HFF-Myc (cell line): ENCODE measurements around the gene CLDN10.

Source experiments
- DNase-seq: peaks from one replicate; pipeline ENCODE4 v3.0.0-alpha.2; 2011; ENCODE audit warnings: low read depth; ENCODE audit errors: extremely low read depth
- H3K4me3 ChIP-seq: replicated peaks from 2 replicates; pipeline ENCODE4 v1.5.1; 2011; ENCODE audit warnings: low read depth, mild to moderate bottlenecking, control low read depth, low read length
- TF ChIP-seq, protein P1 (sequence below): IDR thresholded peaks from 2 replicates; pipeline ENCODE4 v1.5.1; 2012; ENCODE audit warnings: mild to moderate bottlenecking, low read depth, low read length, control low read depth; ENCODE audit errors: missing control alignments

Gene CLDN10

GRCh38 chr13:95536632-95537241, 15.8 kb upstream of the CLDN10 start:
- peak; percentile 11 for DNase-seq
- TF ChIP-seq, protein P1, sequence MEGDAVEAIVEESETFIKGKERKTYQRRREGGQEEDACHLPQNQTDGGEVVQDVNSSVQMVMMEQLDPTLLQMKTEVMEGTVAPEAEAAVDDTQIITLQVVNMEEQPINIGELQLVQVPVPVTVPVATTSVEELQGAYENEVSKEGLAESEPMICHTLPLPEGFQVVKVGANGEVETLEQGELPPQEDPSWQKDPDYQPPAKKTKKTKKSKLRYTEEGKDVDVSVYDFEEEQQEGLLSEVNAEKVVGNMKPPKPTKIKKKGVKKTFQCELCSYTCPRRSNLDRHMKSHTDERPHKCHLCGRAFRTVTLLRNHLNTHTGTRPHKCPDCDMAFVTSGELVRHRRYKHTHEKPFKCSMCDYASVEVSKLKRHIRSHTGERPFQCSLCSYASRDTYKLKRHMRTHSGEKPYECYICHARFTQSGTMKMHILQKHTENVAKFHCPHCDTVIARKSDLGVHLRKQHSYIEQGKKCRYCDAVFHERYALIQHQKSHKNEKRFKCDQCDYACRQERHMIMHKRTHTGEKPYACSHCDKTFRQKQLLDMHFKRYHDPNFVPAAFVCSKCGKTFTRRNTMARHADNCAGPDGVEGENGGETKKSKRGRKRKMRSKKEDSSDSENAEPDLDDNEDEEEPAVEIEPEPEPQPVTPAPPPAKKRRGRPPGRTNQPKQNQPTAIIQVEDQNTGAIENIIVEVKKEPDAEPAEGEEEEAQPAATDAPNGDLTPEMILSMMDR: peak; percentile 16
- no peak overlapping the region for H3K4me3 ChIP-seq

DNA sequence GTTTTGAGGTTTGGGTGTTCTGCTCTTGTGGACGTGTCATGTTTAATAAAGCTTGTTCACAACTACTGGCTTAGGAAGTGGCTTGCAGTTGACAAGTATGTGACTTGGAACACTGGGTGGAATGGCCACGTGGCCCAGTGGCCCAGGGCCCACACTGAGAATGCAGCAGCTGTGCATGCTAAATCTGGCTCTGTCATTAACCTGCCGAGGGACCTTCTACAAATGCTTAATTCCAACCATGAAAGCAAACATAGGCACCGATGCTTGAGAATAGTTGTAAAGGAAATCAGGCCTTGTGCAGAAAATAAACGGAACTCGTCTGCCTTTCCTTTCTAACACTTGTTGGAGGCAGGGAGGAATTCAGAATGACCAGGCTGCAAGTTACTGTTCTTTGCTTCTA, 11.6 kb upstream of the CLDN10 start:
- no peak overlapping the region for H3K4me3 ChIP-seq
- TF ChIP-seq, protein P1: no peak
- DNase-seq: no peak

GRCh38 chr13:95541308-95541707, 11.2 kb upstream of the CLDN10 start:
- TF ChIP-seq, protein P1: no peak
- no peak for DNase-seq
- H3K4me3 ChIP-seq: no peak overlapping the region

- TF ChIP-seq, protein P1: no peak
- no peak overlapping the region for H3K4me3 ChIP-seq
- DNase-seq: no peak
Measured at GRCh38 chr13:95541911-95542474, 10.5 kb upstream of the CLDN10 start.

- TF ChIP-seq, protein P1: no peak
- DNase-seq: no peak
- no peak overlapping the region for H3K4me3 ChIP-seq
Measured at GRCh38 chr13:95544293-95544692, 8.2 kb upstream of the CLDN10 start.

- TF ChIP-seq, protein P1: no peak
- no peak overlapping the region for H3K4me3 ChIP-seq
- no peak for DNase-seq
Measured at GRCh38 chr13:95546919-95547318, 5.6 kb upstream of the CLDN10 start.

DNA sequence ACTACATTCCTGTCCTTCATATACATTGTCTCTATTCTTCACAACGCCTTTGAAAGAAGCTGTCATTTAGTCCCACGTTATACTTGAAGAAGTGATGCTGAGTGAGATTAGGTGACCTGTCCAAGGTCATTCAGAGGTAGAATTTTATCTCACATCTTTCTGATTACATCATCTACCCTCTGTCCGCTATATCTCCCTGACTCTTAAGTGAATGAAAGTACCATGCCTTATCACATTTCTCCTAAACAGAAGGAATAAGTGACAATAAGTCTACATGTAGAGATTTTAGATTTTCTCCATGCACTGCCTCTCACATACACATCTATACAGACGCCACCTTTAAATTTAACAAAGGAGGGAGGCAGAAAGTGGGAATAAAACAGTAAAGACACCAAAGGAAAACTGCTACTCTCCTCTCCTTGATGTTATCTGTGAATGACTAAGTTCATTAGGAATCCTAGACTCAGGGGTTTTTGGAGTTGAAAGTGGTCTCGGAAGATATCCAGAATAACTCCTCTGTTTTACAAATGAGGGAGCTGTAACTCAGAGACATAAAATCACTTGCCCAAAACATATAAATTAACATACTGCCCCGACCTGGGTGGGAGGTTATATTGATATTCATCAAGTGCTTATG, 4.9 kb upstream of the CLDN10 start:
- TF ChIP-seq, protein P1: no peak
- DNase-seq: no peak
- no peak overlapping the region for H3K4me3 ChIP-seq
